ENCODE results near the gene JPH3.

Gene JPH3

DNA sequence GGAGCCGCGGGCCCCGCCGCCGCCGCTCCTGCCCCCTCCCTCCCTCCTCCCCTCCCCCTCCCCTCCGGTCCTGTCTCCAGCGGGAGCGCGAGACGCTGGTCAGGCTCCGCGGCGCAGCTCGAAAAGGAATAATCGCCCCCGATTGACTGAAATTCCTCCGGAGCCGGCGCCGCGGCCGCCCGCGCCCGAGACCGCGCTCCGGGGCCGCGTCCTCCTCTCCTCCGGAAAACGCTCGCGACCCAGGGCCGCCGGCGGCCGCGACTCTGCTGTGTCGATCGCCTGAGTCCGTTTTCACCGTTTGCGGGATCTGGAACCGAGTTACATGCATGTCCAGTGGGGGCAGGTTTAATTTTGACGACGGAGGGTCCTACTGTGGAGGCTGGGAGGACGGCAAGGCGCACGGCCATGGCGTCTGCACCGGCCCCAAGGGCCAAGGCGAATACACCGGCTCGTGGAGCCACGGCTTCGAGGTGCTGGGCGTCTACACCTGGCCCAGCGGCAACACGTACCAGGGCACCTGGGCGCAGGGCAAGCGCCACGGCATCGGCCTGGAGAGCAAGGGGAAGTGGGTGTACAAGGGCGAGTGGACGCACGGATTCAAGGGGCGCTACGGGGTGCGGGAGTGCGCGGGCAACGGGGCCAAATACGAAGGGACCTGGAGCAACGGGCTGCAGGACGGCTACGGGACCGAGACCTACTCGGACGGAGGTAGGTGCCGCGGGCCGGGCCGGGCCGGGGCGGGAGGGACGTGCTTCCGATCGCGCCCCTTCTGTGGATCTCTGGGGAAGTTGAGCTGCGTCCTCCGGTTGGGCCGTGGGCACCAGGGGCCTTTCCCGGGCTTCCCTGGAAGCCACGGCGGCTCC is 744 bp downstream of the JPH3 start:
- DNase-seq: peak; percentile 12

DNA sequence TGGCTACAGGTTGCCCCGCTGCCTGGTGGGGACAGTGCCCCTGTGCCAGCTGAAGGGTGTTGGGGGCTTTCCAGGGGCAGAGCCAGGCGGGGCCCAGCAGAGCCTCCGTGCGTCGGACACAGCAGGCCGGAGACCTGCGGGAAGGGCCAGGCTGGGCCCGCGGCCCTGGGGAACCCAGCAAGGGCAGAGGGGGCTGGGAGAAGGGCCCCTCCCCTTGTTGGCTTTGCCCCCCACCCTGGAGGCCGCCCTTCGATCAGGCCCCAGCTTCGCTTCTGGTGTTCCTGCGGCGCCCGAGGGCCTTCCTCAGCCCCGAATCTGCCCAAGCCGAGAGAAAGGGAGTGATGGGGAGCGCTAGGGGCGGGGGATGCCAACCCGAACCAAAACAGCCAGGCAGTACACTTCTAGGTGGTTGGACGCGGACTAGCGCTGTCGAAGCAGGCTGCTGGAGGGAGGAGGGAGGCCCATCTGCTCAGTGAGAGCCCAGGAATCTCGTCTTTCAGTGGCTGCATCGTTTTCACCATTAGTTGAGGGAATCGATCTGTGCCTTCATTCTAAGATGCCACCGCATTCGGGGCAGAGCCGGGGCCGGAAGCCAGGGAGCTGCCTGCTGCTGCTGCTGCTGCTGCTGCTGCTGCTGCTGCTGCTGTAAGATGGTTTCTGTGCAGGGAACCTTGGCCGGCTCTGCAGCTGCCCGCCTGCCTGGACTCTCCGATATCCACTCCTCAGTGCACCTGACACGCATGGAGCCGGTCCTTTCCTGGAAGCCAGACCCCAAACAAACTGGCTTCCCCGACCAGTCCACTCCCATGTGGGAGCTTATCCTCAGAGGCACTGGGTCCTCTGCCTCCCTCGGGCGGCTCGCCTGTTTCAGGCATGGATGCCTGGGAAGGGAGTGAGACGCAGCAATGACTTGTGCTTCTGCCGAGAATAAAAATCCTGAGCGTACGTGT is 1.7 kb downstream of the JPH3 start:
- peak; percentile 90 for DNase-seq

DNA sequence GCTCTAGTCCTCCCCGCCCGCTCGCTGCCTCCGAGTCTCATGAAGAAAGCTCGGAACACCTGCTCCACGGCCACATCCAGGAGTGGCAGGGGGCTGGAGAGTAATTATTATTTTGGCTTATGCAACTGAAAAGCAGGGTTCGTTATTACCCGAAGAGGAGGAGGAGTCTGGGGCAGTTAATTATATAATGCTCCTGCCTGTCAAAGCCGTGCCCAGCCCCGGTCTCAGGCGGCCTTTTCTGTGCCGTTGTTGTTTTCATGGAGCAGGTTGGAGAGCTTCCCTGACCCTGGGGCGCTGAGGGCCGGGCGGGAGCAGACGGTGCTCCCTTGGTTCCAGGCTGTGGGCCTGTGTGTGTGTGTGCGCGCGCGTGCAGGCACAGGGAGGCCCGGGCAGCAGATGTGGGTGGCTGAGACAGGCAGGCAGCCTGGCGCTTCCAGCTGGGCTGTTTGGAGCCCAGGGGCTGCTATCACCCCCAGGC is 2.4 kb downstream of the JPH3 start:
- DNase-seq: peak; percentile 34

DNA sequence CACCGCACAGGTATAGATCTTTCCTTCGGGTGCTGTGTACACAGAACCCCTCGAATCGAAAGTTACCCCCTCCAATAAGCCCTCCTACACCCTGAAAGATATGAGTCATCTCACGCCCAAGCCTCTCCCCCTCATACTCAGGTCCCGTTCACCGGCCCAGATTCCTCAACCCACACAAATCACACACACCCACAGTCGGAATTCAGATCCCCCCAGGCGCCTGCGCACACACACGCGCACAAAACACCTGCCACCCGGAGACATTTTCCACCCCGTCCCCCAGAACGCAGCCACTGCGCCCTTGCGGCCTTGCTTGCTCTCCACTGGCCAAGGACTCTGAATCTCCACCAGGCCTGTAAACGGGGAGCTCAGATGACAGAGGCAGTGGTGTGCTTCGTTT is 4.9 kb downstream of the JPH3 start:
- no peak for DNase-seq

DNA sequence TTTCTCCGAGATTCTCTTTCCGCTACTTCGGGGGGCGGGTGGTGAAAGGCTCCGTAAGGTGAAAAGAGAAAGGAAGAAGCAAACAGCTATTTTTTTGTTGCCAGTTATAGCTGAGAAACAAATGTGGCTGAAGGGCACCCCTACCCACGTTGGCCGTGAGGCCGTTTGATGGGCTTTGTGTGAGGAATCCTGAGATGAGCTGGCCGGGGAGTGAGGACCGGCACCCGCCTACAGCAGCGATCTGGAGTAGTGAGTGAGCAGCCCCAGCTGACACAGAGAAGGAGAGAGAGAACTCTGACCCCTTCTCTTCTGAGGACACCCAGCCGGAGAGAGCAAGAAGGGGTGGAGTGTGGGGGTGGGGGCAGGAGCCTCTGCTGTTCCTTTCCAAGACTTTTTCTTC is 5.6 kb downstream of the JPH3 start:
- DNase-seq: no peak

DNA sequence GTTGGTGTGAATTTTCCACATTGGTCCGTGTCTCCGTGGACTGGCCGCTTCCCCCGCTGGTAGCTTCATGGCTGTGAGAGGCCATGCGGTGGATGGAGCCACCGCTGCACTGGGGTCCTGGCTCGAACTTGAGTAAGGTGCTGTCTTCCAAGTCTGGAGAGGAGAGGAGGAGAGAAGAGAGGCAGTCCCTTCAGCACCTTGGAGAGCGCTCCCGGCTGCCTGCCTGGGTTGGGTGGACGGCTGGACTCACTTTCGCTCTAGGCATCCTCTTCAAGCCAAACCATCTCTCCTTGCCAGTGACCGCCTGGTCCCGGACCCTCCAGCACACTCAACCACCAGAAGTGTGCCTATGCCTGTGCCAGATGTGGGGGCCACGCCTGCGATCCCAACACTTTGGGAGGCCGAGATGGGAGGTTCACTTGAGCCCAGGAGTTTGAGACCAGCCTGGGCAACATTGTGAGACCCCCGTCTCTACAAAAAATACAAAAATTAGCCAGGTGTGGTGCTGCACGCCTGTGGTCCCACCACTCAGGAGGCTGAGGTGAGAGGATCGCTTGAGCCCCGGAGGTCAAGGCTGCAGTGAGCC is 6.2 kb downstream of the JPH3 start:
- no peak for DNase-seq

DNA sequence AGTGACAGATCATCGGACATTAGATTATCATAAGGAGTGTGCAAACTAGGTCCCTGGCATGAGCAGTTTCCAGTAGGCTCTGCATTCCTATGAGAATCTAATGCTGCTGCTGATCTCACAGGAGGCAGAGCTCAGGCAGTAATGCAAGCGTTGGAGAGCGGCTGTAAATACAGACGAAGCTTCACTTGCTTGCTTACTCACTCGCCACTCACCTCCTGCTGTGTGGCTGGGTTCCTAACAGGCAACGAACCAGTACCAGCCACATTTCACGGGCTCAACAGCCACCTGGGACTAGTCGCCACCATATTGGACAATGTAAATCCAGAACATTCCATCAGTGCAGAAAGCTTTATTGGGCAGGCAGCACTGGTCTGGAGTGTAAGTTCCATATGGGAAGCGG is 7.7 kb downstream of the JPH3 start:
- no peak for DNase-seq

DNA sequence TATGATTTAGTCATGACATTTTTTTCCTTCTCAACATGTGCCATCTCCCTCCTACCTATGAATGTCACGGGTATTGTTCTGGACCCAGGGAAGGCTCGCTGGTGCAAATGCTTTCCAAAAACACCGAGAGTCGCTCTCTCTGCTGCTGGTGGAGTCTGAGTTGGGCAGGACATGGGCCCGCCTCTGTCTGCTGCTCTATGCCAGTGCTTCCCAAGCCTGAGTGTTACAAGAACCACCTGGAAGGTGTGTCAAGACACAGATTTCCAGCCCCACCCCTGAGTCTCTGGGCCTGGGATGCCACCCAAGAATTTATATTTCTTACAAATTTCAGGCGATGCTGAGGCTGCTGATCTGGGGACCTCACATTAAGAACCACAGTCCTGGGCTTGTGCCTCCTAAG is 9.1 kb downstream of the JPH3 start:
- no peak for DNase-seq

DNA sequence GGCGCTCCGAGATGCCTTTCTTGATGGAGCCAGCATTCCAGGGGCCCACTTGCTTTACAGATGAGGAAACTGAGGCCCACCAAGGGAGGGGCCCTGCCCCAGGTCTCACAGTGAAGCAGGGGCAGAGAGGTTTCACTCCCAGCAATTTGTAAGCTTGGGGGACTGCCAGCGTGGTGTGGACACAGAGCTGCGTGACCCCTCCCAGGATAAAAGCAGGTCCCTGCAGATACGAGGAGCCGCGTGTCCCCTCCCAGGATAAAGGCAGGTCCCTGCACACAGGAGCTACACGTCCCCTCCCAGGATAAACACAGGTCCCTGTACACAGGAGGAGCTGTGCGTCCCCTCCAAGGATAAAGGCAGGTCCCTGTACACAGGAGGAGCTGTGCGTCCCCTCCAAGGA is 11.7 kb downstream of the JPH3 start:
- no peak for DNase-seq

DNA sequence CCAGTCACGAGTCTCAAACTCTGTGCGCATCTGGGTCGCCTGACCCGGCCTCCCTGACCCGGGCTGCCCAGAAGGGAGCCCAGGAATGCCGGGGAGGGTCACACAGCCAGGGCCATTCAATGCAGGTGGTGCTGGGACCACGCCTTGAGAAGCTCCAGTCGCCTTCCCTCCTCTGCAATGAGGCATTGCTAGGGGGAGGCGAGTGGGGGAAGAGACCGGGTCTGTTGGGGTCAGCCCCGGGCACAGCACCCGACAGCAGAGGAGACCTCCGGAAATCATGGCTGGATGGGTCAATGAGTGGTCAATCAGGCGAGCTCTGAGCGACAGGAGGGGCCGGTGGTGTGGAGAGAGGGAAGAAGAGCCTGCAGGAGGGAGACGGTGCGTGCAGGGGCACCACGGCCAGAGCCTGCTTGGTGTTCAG is 13.3 kb downstream of the JPH3 start:
- DNase-seq: no peak

DNA sequence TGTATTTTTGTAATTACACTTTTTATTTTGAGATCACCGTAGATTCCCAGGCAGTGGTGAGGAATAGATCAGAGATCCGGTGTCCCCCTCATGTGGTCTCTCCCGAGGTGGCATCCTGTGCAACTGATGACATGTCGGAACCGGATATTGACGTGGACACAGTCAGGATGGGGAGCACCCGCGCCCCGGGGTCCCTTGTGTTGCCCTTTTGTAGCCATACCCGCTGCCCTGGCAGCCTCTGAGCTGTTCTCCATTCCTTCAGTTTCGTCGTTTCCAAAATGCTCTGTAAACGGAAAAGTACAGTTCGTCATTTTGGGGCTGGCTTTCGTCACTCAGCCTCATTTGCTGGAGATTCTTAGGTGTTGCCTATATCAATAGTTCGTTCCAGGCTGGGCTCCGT is 14.2 kb downstream of the JPH3 start:
- no peak for DNase-seq

DNA sequence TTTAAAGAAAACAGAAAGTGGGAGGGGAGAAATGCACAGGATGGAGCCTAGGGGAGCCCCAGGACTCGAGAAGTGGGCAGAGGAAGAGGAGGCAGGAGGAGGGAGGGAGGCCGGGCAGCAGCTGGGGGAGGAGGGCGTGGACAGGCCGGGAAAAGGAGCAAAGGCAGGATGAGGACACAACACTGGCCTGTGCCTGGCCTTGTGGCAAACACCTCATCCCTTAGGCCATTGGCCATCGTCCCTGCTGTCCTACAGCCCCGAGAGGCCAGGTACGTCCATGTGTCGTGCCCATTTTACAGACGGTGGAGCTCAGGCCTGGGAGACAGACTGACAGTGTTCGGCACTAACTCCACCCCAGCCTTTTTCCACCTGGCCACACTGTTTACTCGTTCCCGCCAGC is 15.9 kb downstream of the JPH3 start:
- DNase-seq: no peak

DNA sequence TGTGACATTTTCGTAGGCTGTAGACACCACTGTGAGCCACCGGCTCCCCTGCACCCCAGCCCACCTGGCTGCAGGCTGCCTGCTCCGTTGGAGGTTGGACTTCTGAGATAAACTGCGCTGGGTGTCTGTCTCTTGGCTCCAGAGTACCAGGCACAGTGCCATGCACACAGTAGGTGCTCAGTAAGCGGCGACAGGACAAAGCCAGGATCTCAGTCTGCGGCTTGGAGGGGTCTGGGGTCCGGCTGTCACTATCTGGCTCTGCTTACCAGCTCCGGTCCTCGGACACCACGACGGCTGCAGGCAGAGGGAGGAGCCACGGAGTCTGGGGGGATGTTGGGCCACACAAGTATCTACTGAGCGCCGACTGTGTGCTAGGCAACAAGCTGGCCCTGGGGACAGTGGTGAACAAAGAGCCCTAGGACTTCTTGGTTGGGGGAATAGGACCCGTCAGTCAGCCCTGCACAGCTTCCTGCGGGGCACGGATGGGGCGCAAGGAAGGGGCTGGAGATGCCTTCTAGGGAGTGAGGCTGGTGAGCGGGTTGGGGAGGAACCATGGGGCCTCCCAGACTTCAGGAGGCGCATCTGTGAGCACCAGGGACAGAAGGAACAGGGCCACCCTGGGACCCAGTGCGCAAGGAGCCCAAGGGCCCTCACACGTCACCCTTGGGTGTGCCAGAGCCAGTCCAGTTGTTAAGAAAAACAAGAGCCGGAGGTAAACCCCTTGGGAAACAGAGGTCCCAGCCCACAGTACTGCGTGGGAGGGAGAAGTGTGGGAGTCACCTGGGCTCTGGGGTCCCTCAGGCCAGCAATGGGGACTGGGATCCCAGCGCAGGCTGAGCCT is 17.3 kb downstream of the JPH3 start:
- no peak for DNase-seq

DNA sequence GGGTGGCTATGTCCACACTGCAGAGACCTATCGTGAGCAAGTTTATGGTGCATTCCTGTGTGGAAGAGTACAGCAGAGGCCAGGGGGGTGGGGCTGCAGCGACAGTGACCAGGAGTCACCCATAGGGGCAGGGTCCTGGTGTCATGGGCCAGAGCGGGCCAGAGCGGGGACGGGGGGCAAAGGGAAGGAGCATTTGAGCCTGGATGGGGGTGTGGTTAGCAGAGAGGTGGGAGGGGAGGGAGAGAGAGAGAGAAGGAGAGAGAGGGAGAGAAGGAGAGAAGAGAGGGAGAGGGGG is 17.8 kb downstream of the JPH3 start:
- no peak for DNase-seq

DNA sequence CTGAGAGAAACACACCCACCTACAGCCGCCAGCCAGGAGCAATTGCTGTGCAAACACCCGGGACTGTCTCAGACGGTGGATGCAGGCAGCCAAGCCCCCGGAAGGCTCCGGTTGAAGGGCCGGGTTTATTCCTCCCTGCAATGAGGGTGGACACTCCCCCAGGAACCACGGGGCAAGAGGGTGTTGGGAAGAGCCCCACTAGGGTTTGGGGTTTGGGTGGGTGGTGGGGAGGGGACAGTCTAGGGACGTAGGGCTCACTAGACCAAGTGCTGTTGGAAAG is 19.2 kb downstream of the JPH3 start:
- no peak for DNase-seq

DNA sequence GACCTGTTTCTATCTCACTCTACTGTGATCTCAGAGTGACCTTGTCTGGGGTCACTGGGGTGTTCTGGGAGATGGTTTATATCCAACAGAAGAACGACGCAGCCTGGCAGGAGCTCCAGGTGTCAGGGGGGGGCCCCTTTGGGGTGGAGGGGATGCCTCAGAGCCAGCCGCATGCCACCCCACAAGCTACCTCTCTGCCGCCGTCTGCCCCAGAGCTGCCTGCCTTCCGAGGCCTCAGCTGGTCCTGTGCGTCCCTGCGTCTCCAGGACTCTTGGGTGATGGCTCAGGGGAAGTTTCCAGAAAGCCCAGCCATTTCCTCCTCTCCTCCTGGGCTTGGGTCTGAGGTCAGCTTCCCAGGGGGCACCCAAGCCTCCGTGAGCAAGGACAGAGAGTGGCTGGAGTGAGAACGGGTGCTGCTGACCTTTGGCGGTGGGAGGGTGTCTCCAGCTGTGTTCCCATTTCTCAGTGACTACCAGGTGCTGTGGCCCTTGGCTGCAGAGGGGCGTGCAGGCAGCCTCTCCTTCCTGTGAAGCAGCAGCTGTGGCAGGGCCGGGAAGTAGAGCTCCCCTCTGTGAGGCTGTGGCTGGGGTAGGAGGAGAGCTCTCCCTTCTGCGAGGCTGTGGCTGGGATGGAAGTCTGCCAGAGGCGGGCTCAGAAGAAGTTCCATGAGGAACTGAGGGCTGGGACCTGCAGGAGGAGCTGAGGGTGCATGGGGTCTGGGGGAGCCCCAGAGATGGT is 19.8 kb downstream of the JPH3 start:
- DNase-seq: no peak

DNA sequence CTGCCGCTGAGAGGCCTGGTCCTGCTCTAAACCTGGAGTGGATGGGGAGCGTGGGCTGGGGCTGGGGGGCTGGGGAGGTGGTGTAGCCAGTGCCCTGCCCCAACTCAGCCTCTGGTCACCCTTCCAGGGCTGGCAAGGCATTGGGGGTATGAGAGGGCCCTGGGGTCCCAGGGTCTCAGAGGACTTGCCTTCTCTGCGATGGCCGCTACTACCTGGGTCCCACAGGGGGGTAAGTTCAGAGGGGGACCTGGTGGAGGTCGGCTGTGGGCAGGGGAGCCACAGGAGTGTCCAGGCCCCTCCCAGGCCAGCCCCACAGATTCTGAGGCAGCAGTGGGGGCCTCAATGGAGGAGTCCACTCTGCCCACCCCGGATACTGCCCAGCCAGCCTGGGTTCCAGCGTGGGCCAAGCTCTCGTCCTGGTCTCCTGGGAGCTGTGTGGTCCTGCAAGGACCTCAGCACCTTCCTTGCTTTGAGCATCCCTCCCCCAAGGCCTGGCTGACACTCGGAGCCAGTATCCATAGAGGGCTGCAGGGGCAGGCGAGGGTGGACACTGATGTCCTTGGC is 20.5 kb downstream of the JPH3 start:
- DNase-seq: no peak

DNA sequence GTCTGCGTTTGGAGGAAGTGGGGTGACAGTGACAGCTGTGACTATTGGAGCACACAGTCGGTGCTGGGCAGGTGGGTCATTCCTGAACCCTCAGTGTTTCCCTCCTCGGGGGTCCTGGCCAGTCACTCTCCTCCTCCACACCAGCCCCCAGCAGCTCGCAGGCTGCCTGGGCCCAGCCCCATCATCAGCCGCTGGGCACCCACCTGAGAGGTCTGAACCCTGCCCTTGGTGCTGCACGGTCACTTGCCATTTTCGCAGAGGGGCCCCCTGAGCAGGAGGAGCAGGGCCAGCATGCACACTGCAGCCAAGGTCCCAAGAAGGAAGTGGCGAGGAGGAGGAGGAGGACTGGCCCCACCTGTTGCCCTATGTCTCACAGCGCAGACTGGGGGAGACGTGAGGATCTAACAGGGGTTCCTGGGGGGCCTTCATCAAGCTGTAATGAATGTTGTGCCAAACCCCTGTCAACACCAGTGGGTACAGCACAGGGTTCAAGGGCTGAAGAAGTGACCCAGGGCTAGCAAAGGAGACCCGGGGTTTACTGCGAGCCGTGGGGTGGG is 23.0 kb downstream of the JPH3 start:
- no peak for DNase-seq

DNA sequence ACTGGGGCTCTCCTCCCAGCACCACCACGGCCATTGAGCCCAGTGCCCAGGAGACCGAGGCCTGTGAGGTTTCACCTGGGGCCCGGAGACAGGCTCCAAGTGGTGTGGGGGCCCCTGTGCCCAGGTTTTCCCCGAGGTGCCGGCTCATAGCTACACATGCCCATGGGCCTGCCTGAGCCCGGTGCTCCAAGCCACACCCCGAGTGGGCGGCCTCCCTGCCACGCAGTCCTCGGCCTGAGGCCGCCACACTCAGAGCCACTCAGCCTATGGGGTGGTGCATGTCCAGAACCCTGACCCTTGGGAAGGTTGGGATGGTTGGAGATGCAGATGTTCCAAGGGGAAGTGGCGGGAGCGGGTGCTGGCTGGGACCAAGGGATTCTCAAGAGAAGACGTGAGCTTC is 24.1 kb downstream of the JPH3 start:
- no peak for DNase-seq

DNA sequence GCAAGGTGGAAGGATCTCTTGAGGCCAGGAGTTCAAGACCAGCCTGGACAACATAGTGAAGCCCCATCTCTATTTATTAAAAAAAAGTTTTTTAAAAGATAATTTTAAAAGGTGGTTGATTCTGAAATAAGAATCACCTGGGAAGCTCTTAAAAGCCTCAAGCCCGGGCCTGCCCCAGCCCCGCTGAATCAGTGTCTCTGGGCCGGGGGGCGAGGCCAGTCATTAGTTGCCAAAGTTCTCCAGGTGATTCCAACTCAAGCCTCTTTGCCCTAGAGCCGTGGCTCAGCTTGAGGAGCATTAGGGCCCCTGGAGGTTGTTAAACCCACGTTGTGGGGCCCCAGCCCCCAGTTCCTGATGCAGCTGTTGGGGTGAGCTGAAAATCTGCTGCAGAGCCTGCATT is 24.6 kb downstream of the JPH3 start:
- DNase-seq: no peak

DNA sequence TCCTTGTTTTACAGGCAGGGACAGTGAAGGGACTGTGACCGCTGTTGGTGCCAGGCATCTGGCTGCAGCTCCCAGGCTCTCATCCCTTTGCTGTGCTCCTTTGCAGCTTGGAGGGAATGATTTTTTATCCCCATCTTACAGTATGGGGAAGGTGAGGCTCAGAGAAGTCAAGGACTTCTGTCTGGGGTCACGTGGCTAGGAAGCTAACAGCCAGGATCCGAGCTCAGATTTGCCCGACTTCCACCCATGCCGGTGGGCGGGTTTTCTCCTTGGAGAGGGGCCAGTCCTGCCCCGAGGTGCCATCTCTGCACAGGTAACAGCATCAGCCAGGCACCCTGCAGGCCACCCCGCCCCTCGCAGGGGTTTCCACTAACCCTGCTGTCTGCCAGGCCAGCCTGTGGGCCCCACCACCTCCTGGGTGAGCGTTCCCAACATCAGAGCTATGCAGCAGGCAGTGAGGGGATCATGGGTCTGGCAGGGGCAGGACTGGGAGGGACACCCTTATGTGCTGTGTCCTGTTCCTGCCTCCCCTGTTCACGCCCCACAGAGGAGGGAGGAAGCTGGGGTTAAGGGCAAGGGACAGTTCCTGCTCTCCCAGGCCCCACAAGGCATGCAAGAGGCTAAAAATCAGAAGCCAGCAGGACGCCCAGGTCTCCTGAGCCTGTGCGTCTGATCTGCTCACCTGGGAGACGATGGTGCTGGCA is 25.4 kb downstream of the JPH3 start:
- DNase-seq: no peak
